HG03196 (cell line): ENCODE measurements around the gene CLDN19.

ENCODE experiments used
- ATAC-seq: cut with Tn5 transposase; IDR thresholded peaks from one replicate; pipeline ENCODE4 v1.9.1; 2021; ENCODE audit not compliant: unreplicated experiment

Gene CLDN19

GRCh38 chr1:42739753-42740700 lies at the start of gene CLDN19:
TSS of gene CLDN19 (minus strand) at chr1:42740236. CDS start at chr1:42740063, 173 bp downstream.
- no peak for ATAC-seq

GRCh38 chr1:42788021-42788420 lies 48.0 kb upstream of the CLDN19 start:
- no peak for ATAC-seq

- no peak for ATAC-seq
Measured at GRCh38 chr1:42786097-42786496, 46.1 kb upstream of the CLDN19 start.

GRCh38 chr1:42784946-42785693 lies 45.1 kb upstream of the CLDN19 start, which contains the start of gene TMEM269:
TSS of gene TMEM269 (plus strand) at chr1:42784991. CDS start at chr1:42789894, 4,903 bp downstream.
- no peak for ATAC-seq

- no peak for ATAC-seq
Measured at GRCh38 chr1:42784547-42784945, 44.5 kb upstream of the CLDN19 start.

- ATAC-seq: no peak
Measured at GRCh38 chr1:42783092-42783491, 43.1 kb upstream of the CLDN19 start.

GRCh38 chr1:42780176-42780575 lies 40.1 kb upstream of the CLDN19 start:
- ATAC-seq: no peak

GRCh38 chr1:42779725-42780124 lies 39.7 kb upstream of the CLDN19 start:
- no peak for ATAC-seq

- ATAC-seq: no peak
Measured at GRCh38 chr1:42777852-42778251, 37.8 kb upstream of the CLDN19 start.

GRCh38 chr1:42776502-42776901 lies 36.5 kb upstream of the CLDN19 start:
- ATAC-seq: no peak

- ATAC-seq: no peak
Measured at GRCh38 chr1:42774928-42775526, 35.0 kb upstream of the CLDN19 start.

- no peak for ATAC-seq
Measured at GRCh38 chr1:42773420-42773819, 33.4 kb upstream of the CLDN19 start.

GRCh38 chr1:42769811-42770210 lies 29.8 kb upstream of the CLDN19 start:
- no peak for ATAC-seq

- no peak for ATAC-seq
Measured at GRCh38 chr1:42768172-42768571, 28.1 kb upstream of the CLDN19 start.

- no peak for ATAC-seq
Measured at GRCh38 chr1:42767510-42768000, 27.5 kb upstream of the CLDN19 start.

- peak; percentile 87 for ATAC-seq
Measured at GRCh38 chr1:42766741-42767509, 26.9 kb upstream of the CLDN19 start, which contains the start of the genes C1orf50 and P3H1. TSS of gene C1orf50 (plus strand) at chr1:42767249. CDS start at chr1:42767312, 63 bp downstream. TSS of gene P3H1 (minus strand) at chr1:42767028. CDS start at chr1:42766971, 57 bp downstream.

GRCh38 chr1:42765832-42766740 lies 26.1 kb upstream of the CLDN19 start:
- ATAC-seq: peak; percentile 9

GRCh38 chr1:42765269-42765668 lies 25.2 kb upstream of the CLDN19 start:
- no peak for ATAC-seq

- no peak for ATAC-seq
Measured at GRCh38 chr1:42762269-42762668, 22.2 kb upstream of the CLDN19 start.
